Measurements from ENCODE around the gene ADGRF1.

- TF ChIP-seq EZH2phosphoT487 (IDR thresholded peaks at IDR 0.05; ENCODE audit: borderline replicate concordance, low read length), result no peak
- TF ChIP-seq, protein P1, sequence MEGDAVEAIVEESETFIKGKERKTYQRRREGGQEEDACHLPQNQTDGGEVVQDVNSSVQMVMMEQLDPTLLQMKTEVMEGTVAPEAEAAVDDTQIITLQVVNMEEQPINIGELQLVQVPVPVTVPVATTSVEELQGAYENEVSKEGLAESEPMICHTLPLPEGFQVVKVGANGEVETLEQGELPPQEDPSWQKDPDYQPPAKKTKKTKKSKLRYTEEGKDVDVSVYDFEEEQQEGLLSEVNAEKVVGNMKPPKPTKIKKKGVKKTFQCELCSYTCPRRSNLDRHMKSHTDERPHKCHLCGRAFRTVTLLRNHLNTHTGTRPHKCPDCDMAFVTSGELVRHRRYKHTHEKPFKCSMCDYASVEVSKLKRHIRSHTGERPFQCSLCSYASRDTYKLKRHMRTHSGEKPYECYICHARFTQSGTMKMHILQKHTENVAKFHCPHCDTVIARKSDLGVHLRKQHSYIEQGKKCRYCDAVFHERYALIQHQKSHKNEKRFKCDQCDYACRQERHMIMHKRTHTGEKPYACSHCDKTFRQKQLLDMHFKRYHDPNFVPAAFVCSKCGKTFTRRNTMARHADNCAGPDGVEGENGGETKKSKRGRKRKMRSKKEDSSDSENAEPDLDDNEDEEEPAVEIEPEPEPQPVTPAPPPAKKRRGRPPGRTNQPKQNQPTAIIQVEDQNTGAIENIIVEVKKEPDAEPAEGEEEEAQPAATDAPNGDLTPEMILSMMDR (IDR thresholded peaks at IDR 0.05; ENCODE audit: low read depth, low read length, poor library complexity, severe bottlenecking), result no peak
These were observed 82.7 kb downstream of the ADGRF1 start for GRCh38 chr6:46959419-46959818.

Measured in DOHH2 (cell line).